ENCODE measurements around the gene TANGO2.

The TANGO2 gene

GRCh38 chr22:20046730-20047129 is 25.8 kb downstream of the TANGO2 start:
- DNase-seq: no peak

GRCh38 chr22:20051927-20052308 is 31.0 kb downstream of the TANGO2 start:
- DNase-seq: no peak

- no peak for DNase-seq
These were observed 31.7 kb downstream of the TANGO2 start for GRCh38 chr22:20052309-20053259.

GRCh38 chr22:20053407-20054033 is 32.6 kb downstream of the TANGO2 start:
- no peak for DNase-seq

GRCh38 chr22:20054034-20054427 is 33.1 kb downstream of the TANGO2 start:
- no peak for DNase-seq

- DNase-seq: no peak
These were observed 33.6 kb downstream of the TANGO2 start for GRCh38 chr22:20054485-20054884.

- no peak for DNase-seq
These were observed 34.2 kb downstream of the TANGO2 start for GRCh38 chr22:20055144-20055543.

GRCh38 chr22:20055654-20056053 is 34.7 kb downstream of the TANGO2 start:
- no peak for DNase-seq

- DNase-seq: no peak
These were observed 35.3 kb downstream of the TANGO2 start for GRCh38 chr22:20056161-20056560.

GRCh38 chr22:20056696-20057386 is 35.9 kb downstream of the TANGO2 start:
- no peak for DNase-seq

GRCh38 chr22:20057596-20058268 is 36.8 kb downstream of the TANGO2 start:
- DNase-seq: no peak

- DNase-seq: no peak
These were observed 38.3 kb downstream of the TANGO2 start for GRCh38 chr22:20058989-20059770.

- no peak for DNase-seq
These were observed 40.0 kb downstream of the TANGO2 start for GRCh38 chr22:20060700-20061480.

- DNase-seq: no peak
These were observed 40.6 kb downstream of the TANGO2 start for GRCh38 chr22:20061481-20061861.

- DNase-seq: no peak
These were observed 41.3 kb downstream of the TANGO2 start for GRCh38 chr22:20062043-20062765.

GRCh38 chr22:20062766-20063083 is 41.8 kb downstream of the TANGO2 start:
- no peak for DNase-seq

GRCh38 chr22:20063271-20064139 is 42.6 kb downstream of the TANGO2 start:
- DNase-seq: no peak

GRCh38 chr22:20064140-20064480 is 43.2 kb downstream of the TANGO2 start:
- DNase-seq: no peak

GRCh38 chr22:20064545-20065262 is 43.8 kb downstream of the TANGO2 start:
- DNase-seq: no peak
